CD4-positive, alpha-beta T cell treated with Interleukin-4 for 1 hour (primary cell): ENCODE measurements around the gene PARP12.

Experiments used
- DNase-seq, 2 donors: peaks; one replicate each; pipeline ENCODE4 v3.0.0-alpha.2; 2020 to 2022

Gene PARP12

GRCh38 chr7:140034421-140034820 is 28.3 kb downstream of the PARP12 start:
- no peak for DNase-seq

GRCh38 chr7:140033779-140034363 is 28.9 kb downstream of the PARP12 start:
- no peak for DNase-seq

GRCh38 chr7:140033036-140033435 is 29.7 kb downstream of the PARP12 start:
- no peak for DNase-seq

GRCh38 chr7:140031364-140031763 is 31.4 kb downstream of the PARP12 start:
- DNase-seq = no peak

- DNase-seq = no peak
Observed at GRCh38 chr7:140029072-140029471, 33.7 kb downstream of the PARP12 start.

- DNase-seq = no peak
Observed at GRCh38 chr7:140028311-140028710, 34.4 kb downstream of the PARP12 start.

- DNase-seq = no peak
Observed at GRCh38 chr7:140027858-140028257, 34.9 kb downstream of the PARP12 start.

GRCh38 chr7:140026935-140027334 is 35.8 kb downstream of the PARP12 start:
- no peak for DNase-seq

GRCh38 chr7:140025814-140026433 is 36.8 kb downstream of the PARP12 start:
- no peak for DNase-seq

- no peak for DNase-seq
Observed at GRCh38 chr7:140025241-140025640, 37.5 kb downstream of the PARP12 start.

- DNase-seq = no peak
Observed at GRCh38 chr7:140024585-140024984, 38.2 kb downstream of the PARP12 start.

- no peak for DNase-seq
Observed at GRCh38 chr7:140023728-140024127, 39.0 kb downstream of the PARP12 start.

- DNase-seq = no peak
Observed at GRCh38 chr7:140022582-140023211, 40.1 kb downstream of the PARP12 start.

- no peak for DNase-seq
Observed at GRCh38 chr7:140021603-140022002, 41.1 kb downstream of the PARP12 start.

- DNase-seq = no peak
Observed at GRCh38 chr7:140019606-140020005, 43.1 kb downstream of the PARP12 start.

- DNase-seq = no peak
Observed at GRCh38 chr7:140019172-140019571, 43.6 kb downstream of the PARP12 start.

GRCh38 chr7:140018125-140019043 is 44.4 kb downstream of the PARP12 start:
- no peak for DNase-seq

GRCh38 chr7:140017543-140017942 is 45.2 kb downstream of the PARP12 start:
- DNase-seq = no peak

- no peak for DNase-seq
Observed at GRCh38 chr7:140017034-140017433, 45.7 kb downstream of the PARP12 start.

- no peak for DNase-seq
Observed at GRCh38 chr7:140016540-140016939, 46.2 kb downstream of the PARP12 start.

GRCh38 chr7:140015471-140015970 is 47.2 kb downstream of the PARP12 start:
- DNase-seq = no peak

GRCh38 chr7:140014123-140014522 is 48.6 kb downstream of the PARP12 start:
- DNase-seq = no peak

GRCh38 chr7:140013676-140014075 is 49.1 kb downstream of the PARP12 start:
- no peak for DNase-seq
